ENCODE measurements around the gene GLG1.

The GLG1 gene

GRCh38 chr16:74585846-74586443 is 21.0 kb downstream of the GLG1 start:
- TF ChIP-seq CTCF (IDR thresholded peaks at IDR 0.05; ENCODE audit: insufficient read depth, low read depth, low read length, missing control alignments) = no peak
- DNase-seq (ENCODE audit: low read depth) = no peak
- no peak overlapping the region for H3K4me3 ChIP-seq (ENCODE audit: low read depth, low read length)

GRCh38 chr16:74583926-74584666 is 22.8 kb downstream of the GLG1 start:
- TF ChIP-seq CTCF (IDR thresholded peaks at IDR 0.05; ENCODE audit: insufficient read depth, low read depth, low read length, missing control alignments) = no peak
- H3K4me3 ChIP-seq (ENCODE audit: low read depth, low read length) = no peak overlapping the region
- no peak for DNase-seq (ENCODE audit: low read depth)

- no peak overlapping the region for H3K4me3 ChIP-seq (ENCODE audit: low read depth, low read length)
- no peak for DNase-seq (ENCODE audit: low read depth)
- TF ChIP-seq CTCF (IDR thresholded peaks at IDR 0.05; ENCODE audit: insufficient read depth, low read depth, low read length, missing control alignments) = no peak
Measured at GRCh38 chr16:74582970-74583369, 23.9 kb downstream of the GLG1 start.

- no peak for TF ChIP-seq CTCF (IDR thresholded peaks at IDR 0.05; ENCODE audit: insufficient read depth, low read depth, low read length, missing control alignments)
- peak; percentile 69 for DNase-seq (ENCODE audit: low read depth)
- H3K4me3 ChIP-seq (ENCODE audit: low read depth, low read length) = peak overlapping the region; percentile 23
Measured at GRCh38 chr16:74580833-74581232, 26.1 kb downstream of the GLG1 start.

- no peak for DNase-seq (ENCODE audit: low read depth)
- H3K4me3 ChIP-seq (ENCODE audit: low read depth, low read length) = no peak overlapping the region
- no peak for TF ChIP-seq CTCF (IDR thresholded peaks at IDR 0.05; ENCODE audit: insufficient read depth, low read depth, low read length, missing control alignments)
Measured at GRCh38 chr16:74578838-74579237, 28.1 kb downstream of the GLG1 start.

- DNase-seq (ENCODE audit: low read depth) = no peak
- no peak for TF ChIP-seq CTCF (IDR thresholded peaks at IDR 0.05; ENCODE audit: insufficient read depth, low read depth, low read length, missing control alignments)
- H3K4me3 ChIP-seq (ENCODE audit: low read depth, low read length) = no peak overlapping the region
Measured at GRCh38 chr16:74578433-74578832, 28.5 kb downstream of the GLG1 start.
